Umbilical cord (tissue), 2 donors: ENCODE measurements around the gene FAM120B. TPM values are rescaled to one million over a fixed set of nuclear protein-coding genes. Genes with fewer than 3 reads are reported as not detected.

Source experiments
- DNase-seq: peaks from one replicate; pipeline ENCODE4 v3.0.0-alpha.2; 2015; ENCODE audit warnings: low spot score
- total RNA-seq: library from RNA; depleted of rRNA; stranded (reverse); fragments of >200 nt; gene quantifications from one replicate; pipeline ENCODE4 v1.2.3, GENCODE V29; 2014; ENCODE audit warnings: low replicate concordance; ENCODE audit not compliant: insufficient read depth

FAM120B gene
- total RNA-seq, 1 donor from 2014 or later, result 25.5 TPM

DNA sequence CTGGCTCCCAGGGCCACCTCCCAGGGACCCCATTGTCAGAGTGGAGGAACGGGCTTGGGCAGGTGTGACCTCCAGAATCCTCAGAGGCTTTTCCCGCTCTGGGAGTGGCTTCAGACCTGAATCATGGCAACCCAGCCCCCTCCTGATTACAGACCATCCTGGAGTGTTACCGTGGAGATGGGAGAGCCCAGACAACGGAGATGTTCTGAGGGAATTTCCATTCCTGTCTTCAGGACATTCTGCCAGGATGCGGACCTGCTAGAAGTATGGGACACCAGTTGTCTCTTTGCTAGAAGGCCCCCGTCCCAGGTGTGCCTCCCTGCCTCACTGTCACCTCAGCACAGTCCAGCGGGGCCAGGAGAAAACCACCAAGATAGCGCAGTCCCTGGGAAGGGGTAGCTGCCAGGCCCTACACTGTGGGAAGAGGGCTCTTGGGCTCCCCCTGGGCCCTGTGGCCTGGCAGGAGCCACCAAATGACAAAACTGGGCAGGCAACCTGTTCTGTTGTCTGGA, 136.6 kb downstream of the FAM120B start:
- DNase-seq, result no peak

DNA sequence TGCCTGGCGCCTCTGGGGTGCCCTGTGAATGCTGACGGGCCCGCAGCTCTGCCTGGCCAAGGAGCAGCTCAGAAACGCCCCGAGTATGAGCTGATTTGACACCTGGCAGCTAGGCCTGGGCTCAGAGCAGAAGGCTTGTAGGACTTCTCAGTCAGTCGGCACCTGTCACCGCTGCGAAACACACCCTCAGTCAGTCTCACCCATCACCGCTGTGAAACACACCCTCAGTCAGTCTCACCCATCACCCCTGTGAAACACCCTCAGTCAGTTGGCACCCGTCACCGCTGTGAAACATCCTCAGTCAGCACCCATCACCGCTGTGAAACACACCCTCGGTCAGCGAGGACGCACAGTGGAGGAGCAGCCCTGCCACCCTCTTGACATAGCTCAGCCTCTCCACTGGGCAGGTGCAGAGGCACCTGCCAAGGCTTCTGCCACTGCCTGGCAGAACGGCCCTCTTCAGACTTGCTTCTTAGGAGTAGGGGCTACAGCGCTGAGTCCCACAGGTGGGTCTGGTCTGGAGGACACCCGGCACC, 137.6 kb downstream of the FAM120B start:
- no peak for DNase-seq

DNA sequence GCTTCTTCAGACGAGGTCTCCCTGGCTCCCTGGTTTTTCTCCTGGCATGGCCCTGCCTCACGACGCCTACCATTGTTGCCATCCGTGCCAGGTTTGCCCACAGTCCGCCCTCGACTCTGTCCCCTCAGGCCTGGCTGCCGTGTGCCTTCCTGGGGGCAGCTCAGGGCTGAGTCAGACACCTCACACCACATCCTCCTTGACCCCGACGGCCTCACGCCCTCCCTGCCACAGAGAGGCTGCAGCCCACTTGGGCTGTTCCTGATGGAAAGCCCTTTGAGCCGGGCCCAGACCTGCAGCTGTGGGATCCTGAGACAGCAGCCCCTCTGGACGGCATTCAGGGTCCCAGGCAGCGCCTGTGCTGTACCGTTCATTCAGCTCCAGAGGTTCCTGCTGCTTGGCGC, 138.3 kb downstream of the FAM120B start:
- DNase-seq, result no peak

DNA sequence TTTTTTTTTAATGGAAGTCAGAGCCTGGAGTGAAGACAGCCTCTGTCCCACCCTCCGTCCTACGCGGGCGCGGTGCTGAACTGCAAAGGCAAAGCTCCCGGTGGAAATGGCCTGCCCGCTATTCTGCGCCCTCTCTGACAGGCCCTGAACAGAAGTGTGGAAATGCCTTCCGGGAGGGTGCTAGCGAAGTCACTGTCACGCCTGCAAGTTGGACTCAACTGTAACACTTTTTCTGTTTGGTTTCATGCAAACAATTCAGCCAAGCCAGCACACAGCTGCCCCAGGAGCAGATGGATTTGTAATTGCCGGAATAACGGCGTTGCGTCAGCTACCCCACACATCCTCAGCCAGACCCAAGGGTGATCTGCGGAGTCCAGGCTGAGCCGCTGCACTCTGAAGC, 138.9 kb downstream of the FAM120B start:
- no peak for DNase-seq

DNA sequence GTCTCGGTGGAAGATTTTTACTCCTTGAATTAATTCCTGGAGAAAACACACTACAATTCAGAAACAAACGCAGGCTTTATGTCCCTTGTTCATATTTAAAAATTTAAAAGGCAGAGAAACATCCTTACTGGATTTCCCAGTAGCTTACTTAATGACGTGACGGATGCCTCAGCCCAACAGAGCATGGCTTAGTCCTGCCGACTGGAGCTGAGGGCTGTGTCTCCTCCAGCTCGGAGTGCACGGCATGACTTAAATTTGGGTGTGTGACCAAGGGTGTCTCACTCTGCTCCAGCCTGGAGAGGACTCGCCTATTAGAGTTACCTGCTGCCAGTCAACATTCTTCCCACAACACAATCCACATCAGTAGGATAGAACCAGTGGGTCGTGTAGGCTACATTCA, 139.4 kb downstream of the FAM120B start:
- DNase-seq, result peak; percentile 19

DNA sequence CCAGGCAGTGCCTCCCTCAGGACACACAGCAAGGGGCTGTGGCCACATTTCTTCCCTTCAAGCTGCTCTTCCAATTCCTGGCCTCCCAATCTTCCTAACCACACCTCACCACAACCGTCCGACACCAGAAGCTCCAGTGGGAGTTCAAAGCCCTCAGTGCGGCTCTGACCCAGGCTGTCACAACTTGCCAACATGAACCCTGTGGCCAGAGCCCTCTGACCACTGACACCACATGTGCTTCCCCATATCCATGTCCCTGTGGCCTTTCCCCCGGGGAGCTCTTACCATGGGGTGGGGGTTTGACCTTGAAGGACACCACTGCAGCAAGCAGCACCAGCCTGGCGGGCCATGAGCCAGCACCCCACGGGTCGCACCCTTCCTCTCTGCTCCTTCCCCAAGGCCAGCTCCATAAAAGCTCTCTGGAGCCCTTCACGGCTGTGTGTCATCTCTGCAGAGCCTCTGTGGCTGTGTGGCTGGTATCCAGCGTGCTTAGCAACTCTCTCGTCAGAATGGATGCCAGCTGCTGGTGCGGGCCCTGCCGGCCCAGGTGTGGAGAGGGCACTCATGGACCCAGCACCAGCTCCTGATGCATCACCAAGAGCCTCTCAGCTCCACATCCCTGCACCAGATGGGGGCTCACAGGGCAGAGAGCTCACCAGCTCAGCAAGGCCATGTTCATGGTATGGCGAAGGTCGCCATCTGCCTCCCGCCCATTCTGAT, 140.4 kb downstream of the FAM120B start:
- DNase-seq, result no peak

DNA sequence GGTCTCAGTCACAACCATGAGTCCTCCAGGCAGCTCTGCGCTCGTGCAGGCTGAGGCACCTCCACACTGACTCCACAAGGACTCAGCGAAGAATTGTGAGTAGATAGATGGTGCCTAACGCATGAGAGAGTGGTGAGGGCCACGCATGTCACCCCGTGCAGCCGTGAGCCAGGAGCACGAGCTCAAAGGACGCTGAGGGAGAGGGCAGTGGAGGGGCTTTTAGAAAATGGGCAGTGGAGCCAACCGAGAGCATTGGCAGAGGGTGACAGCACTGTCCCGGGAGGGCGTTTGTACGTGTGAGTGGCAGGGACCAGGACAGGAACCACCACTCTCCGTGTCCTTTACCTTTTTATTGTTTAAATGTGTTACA, 141.0 kb downstream of the FAM120B start:
- no peak for DNase-seq

DNA sequence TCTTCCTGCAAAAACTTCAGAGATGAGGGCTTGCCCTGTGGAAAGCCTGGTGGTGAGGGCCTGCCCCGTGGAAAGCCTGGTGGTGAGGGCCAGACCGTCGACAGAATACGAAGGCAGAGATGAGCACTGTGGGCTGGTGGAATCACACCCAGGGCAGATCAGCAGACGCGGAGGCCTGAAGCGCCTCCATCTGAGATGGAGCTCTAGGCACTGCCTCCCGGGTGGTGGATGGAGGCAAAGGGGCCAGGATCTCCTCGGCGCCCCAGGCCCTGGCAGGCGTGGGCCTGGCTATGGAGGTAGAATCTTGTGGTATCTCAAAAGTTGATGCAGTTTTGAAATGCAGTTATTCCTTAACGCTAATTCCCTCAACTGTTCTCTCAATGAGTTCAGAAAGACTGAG, 141.8 kb downstream of the FAM120B start:
- DNase-seq, result no peak

DNA sequence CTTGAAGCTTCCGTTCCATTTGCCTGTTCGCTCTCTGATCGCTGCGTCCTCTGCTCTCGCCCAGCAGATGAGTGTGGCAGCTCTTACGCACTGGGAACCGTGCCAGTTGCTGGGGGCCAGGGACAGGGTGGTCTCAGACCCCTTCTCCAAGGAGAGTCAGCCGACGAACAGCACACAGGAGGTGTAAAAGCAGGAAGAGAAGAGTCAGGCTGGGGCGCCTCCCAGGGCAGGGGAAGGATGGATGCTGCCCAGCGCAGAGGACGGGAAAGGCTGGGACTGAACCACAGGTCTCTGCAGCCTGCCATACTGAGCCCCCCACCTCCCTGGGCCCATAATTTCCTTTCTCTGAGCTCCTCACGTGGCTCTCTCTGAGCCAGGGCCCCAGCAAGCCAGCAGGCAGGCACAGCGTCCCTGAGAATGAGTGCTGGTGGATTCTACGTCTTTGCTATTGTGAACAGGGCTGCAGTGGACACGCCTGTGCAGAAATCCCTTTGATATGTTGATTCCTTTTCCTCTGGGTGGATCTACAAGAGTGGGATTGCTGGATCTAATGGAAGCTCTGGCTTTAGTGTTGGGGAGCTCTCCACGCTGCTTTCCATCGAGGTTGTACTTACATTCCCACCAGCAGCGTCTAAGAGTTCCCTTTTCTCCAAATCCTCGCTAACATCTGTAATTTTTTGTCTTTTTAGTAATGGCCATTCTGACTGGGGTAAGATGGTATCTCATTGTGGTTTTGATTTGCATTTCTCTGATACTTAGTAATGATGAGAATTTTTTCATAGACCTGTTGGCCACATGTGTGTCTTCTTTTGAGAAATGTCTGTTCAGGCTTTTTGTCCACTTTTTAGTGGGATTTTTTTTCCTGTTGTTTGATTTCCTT, 142.4 kb downstream of the FAM120B start:
- DNase-seq, result peak; percentile 27

DNA sequence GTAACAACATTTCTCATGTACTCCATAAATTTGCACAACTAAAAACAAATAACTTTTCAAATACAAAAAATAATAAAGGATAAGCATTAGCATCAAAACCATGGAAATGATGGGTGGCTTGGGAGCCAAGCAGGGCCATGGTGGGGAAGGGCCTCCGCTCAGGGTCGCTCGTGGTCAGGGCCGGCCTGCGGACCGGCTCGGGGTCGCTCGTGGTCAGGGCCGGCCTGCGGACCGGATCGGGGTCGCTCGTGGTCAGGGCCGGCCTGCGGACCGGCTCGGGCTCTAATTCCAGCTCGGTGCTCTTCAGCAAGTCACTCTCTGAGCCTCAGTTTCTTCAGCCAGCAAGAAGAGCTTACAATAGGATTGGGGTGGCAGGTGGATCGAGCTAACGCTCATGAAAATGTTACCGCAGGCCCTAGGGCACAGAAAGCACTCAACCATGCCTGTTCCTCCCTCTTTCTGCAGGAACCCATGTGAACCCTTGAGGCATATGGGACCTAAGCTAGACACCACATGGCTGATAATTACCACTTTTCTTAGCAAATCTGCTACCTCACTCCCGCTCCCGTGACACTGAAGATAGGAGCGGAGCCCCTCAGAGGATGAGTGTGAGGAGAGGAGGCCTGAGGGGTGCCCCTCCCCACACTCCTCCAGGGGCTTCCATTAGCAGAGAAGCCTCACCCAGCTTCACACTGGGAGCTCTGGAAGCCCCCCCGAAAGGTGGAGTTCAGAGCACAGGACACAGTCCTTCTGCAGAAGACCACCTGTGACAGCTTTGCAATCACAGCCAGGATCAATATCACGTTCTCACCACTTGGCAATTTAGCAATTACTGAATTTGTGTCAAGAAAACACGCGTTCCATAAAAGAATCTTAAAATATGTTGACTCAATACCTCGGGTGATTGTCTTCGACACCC, 143.5 kb downstream of the FAM120B start:
- DNase-seq, result no peak

DNA sequence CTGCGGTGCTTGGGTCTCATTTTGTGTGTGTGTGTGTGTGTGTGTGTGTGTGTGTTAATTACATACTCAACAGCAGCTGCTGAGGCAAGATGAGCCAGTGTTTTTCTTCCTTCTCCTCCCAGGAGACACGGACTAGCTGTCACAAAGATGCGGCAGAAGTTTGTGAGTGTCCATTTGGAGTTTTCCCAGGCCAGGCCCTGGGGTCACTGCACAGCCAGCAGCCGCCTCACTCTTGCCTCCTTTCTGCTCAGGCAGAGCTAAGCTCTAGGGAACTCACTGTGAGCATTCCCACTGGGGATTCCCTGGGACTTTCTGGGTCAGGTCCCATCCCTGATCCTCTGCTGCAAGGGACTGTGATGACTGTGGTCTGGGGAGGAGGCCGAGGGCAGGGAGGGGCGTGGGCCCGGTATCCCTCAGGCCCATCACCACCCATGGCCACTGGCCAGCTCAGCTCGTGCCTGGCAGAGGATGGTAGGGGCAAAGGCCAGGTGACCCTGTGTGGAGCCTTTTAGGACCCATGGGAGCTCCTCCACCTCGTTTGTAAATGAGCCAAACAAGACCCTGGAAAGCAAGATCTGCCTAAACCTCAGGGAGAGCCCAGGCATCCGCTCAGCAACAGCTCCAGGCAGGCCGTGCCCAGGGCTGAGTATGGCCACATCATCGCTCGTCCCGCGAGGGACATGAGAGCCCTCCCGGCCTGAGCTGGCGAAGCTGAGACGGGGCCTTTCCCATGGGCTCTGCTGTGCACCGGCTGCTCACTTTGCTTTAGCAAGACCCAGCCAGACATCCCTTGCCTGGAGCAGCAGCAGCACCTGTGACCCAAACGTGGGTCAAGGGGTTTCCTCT, 144.6 kb downstream of the FAM120B start:
- no peak for DNase-seq

DNA sequence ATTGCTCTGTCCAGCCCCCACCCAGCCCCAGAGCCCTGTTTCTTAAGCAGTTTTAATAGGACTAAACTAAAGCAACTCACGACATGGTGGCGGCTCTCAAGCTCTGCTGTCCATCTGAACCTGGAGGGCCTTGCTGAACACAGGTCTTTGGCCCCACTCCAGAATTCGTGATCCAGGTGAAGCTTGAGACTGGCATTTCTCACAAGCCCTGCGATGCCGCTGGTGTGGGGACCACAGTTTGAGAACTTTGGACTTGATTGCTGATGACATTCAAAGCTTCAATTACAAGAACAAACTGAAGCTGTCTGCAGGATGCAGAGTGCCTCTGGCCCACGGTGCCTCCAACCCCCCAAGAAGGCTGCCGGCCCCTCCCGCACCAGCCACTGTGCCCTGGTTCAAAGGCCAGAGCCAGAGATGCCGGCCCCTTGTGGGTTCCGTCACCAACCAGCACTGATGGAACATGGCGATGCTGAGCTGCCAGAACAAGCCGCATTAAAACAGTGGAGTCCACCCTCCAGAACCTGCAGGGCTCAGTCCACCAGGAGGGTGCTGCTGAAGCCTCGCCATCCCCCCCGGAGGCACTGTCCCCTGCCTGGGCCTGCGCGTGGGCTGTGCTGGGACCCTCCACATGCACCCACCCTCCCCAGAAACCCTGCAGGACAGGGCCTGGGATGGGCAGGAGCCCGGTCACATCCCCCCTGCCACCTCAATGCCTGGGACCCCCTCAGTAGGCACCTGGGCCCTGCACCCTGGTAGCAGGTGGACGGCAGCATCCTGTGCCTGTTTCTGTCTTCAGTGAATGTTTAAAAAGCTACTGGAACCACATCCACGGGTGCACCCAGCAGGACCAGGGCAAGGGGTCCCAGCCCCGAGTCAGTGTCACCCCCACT, 145.4 kb downstream of the FAM120B start:
- DNase-seq, result no peak

DNA sequence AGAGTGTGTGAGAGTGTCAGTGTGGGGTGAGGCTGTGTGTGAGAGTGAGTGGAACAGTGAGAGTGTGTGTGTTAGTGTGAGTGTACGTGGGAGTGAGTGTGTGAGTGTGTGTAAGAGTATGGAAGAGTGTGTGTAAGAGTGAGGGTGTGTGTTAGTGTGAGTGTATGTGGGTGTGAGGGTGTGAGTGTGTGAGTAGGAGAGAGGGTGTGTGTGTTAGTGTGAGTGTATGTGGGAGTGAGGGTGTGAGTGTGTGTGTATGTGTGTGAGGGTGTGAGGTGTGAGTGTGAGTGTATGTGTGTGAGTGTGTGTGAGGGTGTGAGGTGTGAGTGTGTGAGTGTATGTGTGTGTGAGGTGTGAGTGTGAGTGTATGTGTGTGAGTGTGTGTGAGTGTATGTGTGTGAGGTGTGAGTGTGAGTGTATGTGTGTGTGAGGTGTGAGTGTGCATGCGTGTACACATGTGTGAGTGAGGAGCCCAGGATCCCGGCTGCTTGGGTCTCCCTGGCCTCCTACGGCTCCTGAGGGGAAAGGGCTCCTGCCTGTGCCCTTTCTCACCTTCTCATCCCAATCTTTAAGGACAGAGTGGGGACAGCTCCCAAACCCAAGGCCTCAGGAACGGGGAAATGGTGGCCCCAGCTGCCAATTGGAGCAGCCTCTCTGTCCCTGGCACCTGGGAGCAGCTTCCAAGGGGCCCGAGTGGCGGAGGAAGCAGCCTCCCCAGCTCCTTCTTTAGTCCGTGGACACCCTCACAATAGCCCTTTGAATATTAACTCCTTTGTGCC, 146.4 kb downstream of the FAM120B start:
- DNase-seq, result no peak

DNA sequence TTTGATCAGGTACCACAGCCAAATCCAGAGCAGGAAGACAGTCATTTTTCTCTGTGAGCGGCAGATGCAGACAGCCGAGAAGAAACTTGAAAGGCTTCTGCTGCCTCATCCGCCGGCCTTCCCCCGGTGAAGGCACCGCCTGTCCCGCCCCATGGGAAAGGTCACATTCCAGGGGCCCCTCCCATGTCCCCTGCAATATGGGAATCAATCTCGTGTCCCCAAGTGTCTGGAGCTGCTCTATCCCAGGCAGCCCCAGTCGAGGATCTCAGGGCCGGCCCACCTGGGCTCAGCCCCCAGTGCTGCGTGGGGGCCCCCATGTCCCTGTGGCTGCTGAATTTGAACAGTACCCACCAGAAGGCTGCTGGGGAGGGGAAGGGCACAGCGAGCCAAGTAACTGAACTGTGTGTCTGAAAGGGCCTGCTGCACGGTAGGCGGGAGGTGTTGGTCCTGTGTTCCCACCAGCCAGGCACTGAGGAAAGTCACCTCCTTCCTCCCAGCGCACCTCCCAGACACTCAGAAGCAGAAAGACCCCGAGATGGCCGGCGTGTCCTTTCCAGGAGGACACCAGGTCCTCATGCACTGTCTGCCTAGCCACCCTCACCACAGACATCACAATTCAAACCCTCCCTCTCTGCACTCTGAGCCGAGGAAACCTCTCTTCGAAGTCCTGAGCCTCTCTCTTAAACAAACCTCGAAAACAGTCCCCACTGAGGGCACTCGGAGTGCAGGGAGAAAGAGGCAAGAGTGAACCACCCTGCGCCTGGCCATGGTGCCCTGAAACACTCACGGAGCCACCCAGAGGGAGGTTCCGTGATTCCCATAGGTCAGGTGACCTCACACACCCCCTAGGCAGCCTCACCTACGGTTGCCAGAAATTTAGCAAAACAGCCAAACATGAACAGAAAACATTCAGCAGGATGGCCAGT, 147.3 kb downstream of the FAM120B start:
- no peak for DNase-seq

DNA sequence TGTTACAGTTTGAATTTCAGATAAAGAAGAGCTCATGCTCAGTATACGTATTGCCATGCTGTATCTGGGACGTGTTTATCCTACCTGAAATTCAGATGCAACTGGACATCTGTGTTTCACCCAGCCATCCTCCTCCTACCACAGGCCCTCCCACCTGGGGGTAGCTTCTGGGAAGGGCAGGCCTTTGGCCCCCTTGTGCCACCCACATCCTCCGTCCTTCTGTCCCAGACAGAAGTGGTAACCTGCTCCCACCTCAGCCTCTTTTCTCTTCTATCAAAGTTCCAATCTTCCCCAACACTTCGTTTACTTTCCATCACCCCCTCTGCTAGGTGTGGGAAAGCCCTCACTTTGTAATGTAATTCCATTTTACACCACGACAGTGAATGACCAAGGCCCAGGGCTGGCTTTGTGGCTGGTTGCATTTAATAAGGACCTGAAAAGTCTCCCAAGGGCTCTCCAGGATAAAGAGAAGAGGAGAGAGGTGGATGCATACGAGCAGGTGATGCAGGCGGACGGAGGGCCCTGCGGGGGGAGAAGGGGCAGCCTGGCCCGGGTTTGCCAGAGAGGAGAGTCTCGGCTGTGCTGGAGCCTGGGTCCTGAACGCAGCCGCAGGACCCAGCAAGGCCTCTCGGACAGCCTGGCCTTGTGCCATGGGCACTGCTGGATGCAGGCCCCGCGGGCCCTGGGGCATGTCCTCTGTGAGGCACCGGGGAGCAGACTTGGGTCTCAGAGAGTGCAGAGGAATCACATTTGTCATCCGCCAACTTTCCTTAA, 148.1 kb downstream of the FAM120B start:
- no peak for DNase-seq

DNA sequence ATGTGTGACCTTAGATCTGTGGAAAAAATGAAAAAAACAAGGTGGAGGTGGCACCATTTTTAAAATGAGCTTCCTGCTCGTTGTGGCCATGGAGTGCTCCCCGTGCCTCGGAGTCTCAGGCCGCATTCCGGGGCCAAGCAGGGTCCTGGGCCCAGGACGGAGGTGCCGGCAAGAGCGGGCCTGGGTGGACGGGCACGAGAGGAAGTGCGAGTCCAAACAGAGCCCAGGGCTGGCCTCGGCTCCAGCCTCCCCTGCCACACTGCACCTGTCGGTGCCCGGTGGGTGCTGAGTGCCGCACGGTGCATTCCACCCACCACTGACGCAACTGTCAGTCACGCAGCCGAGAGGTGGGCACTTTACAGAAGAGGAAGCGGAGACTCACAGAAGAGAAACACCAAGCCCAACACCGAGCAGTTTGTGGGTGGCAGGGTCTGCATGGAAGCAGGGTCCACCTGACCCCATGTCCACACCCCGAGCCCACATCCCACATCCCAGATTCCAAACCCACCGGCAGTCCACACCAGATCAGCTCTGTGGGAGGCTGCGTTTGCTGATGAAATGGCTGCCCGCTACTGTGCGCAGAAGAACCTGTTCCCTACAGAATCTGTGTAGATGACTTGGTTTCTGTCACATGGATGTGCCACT, 148.9 kb downstream of the FAM120B start:
- no peak for DNase-seq
